Stimulated activated naive CD4-positive, alpha-beta T cell treated with Interleukin-2 at 50 U/mL for 16 hours (primary cell): ENCODE results near the gene DHX15.
"Not testable (repeated sequence)": the region's sequence is repeated elsewhere in the genome, so short reads cannot be mapped to it uniquely, and the experiment has no call there.

Experiments used
- DNase-seq: peaks from one replicate; lab custom pipeline; 2025; lab: John Stamatoyannopoulos, UW

DHX15 gene

GRCh38 chr4:24544208-24544988 lies 40.0 kb downstream of the DHX15 start:
- no peak for DNase-seq

GRCh38 chr4:24537025-24537424 lies 47.3 kb downstream of the DHX15 start:
- no peak for DNase-seq

DNA sequence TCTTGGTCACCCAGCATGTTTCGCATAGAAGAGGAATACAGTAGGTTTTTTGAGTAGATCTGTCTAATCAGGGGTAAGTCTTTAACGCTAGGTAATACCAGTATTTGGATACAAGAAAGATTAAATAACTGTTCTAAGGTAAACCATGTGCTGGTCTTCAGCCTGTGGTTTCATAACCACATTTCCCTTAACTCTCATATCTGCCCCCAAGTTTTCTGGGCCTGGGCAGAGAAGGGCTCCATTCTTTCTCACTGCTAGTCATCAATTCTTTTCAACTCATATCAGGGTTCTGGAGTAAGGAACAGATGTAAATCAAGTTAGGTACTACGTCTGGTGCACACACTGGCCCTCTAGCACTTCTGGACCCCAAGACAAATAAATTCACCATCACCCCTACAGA lies 49.0 kb downstream of the DHX15 start:
- DNase-seq = no peak

GRCh38 chr4:24533364-24533763 lies 51.0 kb downstream of the DHX15 start:
- DNase-seq = no peak

GRCh38 chr4:24529555-24529954 lies 54.8 kb downstream of the DHX15 start:
- DNase-seq = no peak

- DNase-seq = no peak
Measured at GRCh38 chr4:24527371-24527770, 57.0 kb downstream of the DHX15 start.

DNA sequence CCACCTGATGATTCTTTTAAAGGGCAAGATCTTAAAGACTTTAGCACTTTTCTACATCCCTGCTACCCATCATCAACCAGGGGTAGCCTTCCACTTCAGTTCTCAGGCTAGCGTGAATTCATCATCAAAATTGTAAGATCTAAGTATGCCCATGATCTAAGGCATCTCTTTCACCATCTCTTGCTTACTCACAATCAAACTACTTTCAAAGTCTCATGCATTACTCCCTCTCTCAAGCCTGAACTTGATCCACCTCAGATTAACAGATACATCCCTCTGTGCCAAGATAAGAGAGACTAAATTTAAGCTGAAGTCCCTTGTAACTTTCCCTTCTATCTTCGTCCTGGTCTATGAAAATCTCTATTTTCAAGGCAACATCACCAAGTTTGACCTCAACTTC lies 62.8 kb downstream of the DHX15 start:
- DNase-seq = no peak

DNA sequence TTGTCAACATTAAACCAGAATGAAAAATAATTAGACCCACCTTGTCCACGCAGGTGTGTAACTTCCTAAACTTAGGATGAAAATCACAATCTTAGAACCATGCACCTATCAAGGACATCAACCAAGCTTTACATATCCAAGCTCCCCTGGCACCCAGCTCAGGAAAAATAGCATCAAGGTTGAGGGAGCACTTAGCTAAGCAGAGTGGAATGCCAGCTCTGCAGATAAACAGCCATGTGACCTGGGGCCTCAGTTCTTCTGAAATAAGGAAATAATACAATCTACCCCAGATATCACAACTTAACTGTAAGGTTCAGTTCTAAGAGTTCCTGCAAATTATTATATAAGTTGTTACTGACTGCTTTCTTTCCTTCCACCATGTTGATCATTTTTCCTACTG lies 64.7 kb downstream of the DHX15 start:
- no peak for DNase-seq

DNA sequence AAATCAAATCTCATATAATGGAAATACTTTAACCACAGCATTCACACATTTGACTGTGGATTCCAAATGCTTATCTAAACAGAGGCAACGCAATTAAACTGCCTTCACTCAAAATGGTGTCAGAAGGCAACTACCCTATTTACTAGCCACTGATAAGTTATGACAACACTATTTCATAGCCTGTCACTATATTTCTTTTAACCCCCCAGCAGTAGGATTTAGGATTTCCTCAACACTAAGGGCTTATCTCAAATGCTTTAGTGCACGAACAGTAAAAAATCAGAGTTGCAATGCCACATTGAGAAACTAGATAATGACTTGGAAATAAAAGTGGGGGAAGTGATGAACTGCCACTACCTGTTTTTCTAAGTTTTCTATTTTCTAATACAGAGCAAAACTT lies 66.7 kb downstream of the DHX15 start:
- no peak for DNase-seq

DNA sequence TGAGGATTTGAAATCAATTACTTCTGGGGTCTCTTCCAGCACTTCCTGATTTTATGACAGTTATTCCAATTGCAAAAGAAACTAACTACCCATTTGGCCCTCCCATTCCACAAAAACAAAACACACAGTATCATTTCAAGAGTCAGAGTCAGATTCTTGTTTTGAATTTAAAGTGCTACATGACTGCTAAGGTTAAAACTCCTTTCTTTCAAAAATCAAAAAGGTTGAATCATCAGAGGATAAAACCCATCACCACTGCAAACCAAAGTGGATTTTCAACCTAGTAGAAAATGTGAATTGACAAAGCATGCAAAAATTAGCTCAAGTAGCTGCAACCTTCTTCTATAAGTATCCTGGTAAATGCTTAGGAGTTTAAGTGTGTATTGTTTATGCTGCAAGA lies 67.4 kb downstream of the DHX15 start:
- DNase-seq = no peak

GRCh38 chr4:24515698-24516097 lies 68.7 kb downstream of the DHX15 start:
- DNase-seq = no peak

DNA sequence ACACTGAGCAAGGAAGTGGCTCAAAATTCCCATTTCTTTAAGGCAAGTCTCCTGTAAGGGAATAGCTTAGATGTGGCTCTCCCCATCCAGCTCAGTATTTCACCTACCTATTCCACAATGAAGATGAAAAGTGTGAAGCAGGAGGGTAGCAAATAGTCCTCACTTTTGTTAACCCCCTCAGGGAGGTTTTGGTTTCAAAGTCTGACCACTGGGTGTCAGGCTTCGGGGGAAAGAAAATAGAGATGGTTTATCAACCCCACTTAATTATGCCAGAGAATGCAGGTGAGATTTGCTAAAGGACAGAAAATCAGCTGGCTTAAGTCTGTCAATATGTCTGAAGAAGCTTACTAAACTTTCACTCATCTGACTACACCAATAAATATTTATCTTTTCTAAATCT lies 69.5 kb downstream of the DHX15 start:
- no peak for DNase-seq

DNA sequence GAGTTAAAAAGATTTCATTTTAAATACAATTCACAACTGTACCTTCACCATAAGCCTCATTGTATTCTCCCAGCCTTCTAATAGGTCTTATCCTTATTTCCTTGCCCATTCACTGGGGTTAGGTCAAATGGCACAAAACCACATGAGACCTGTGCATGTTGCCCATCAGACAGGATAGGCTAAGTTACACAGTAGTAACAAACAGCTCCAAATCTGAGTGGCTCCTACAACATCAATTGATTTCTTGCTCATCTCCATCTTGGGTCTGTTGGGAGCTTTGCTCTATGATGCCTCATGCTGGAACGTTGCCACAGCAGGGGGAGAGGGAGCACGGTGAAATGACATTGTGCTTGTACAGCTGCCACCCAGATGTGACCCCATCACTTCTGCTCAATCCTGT lies 70.6 kb downstream of the DHX15 start:
- DNase-seq = no peak

GRCh38 chr4:24511371-24512063 lies 72.8 kb downstream of the DHX15 start:
- no peak for DNase-seq

DNA sequence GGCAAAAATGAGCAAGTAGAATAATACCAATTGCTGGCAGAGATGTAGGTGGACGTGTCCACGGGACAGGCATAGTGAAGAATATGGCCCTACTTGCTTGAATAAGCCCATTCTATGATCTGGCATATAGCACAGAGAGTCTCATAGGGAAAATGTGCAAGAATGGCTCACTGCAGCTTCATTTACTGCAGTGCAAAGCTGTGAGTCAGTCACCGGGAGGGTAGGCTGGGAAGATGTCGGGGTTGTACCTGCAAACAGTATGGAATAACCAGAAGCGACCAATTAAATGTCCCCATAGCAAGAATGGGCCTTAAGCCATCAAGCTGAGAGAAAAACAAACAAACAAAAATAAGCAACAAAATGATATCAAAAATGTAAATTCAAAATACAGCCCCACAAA lies 74.3 kb downstream of the DHX15 start:
- no peak for DNase-seq

DNA sequence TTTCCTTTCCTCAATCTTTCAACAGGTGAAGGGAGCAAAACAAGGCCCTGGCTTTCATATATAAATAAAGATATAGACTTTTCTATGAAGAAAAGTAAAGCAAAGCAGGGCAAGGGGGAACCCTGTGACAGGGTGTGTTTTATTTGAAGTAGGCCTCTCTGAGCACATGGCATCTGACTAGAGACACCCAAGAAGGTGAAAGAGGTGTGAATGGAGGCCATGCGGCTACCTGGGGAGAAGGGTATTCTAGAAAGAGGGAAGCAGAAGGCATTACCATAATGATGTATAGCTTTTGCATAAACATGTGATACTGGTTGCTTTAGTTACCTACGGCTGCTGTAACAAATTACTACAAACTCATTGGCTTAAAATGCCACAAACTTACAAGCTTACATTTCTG lies 75.8 kb downstream of the DHX15 start:
- DNase-seq = no peak

GRCh38 chr4:24507439-24507838 lies 76.9 kb downstream of the DHX15 start:
- no peak for DNase-seq

DNA sequence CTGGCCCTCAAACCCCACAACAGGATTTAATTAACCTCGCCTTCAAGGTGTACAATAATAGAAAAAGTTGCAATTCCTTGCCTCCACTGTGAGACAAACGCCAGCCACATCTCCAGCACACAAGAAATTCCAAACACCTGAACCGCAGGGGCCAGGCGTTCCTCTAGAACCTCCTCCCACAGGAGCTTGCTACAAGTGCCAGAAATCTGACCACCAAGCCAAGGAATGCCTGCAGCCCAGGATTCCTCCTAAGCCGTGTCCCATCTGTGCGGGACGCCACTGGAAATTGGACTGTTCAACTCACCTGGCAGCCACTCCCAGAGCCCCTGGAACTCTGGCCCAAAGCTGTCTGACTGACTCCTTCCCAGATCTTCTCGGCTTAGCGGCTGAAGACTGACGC lies 81.3 kb downstream of the DHX15 start:
- DNase-seq = not testable (repeated sequence)

GRCh38 chr4:24497221-24497620 lies 87.1 kb downstream of the DHX15 start:
- DNase-seq = no peak

- no peak for DNase-seq
Measured at GRCh38 chr4:24496597-24496996, 87.8 kb downstream of the DHX15 start.

GRCh38 chr4:24495388-24495787 lies 89.0 kb downstream of the DHX15 start:
- DNase-seq = no peak

GRCh38 chr4:24489870-24490269 lies 94.5 kb downstream of the DHX15 start:
- DNase-seq = no peak

GRCh38 chr4:24488399-24489164 lies 95.8 kb downstream of the DHX15 start:
- peak; percentile 50 for DNase-seq
